OCI-LY1 (cell line): ENCODE measurements around the gene MESP1.
A peak's percentile ranks its signal among the peaks of the same experiment; 100 is the strongest.

Experiments used
- H2AFZ ChIP-seq: fragments of 200-600 bp; sonication (generic), shearing (Covaris generic); 2 replicates; pipeline ENCODE4 v1.6.0; 2014; ENCODE audit warnings: antibody characterized with exemption, mild to moderate bottlenecking, low read length
- H3F3A ChIP-seq: fragments of 200-600 bp; sonication (generic), shearing (Covaris generic); 2 replicates; pipeline ENCODE4 v1.6.0; 2014; ENCODE audit warnings: mild to moderate bottlenecking, antibody characterized with exemption, low read length, moderate library complexity; ENCODE audit not compliant: insufficient read depth
- H3K27ac ChIP-seq: fragments of 200-600 bp; sonication (generic); 2 replicates; pipeline ENCODE4 v1.5.1; 2014; ENCODE audit warnings: low read length, mixed run types, mild to moderate bottlenecking, low read depth; ENCODE audit not compliant: poor library complexity, severe bottlenecking
- H3K27me3 ChIP-seq: fragments of 200-600 bp; sonication (generic); 2 replicates; pipeline ENCODE4 v1.6.0; 2014; ENCODE audit warnings: antibody characterized with exemption, mild to moderate bottlenecking, low read length, moderate library complexity; ENCODE audit not compliant: insufficient read depth
- H3K36me3 ChIP-seq: fragments of 200-600 bp; sonication (generic); 2 replicates; pipeline ENCODE4 v1.6.1; 2014; ENCODE audit warnings: mild to moderate bottlenecking, antibody characterized with exemption, low read length, moderate library complexity, mixed read lengths; ENCODE audit not compliant: insufficient read depth
- H3K4me1 ChIP-seq: fragments of 200-600 bp; sonication (generic); 2 replicates; pipeline ENCODE4 v1.5.1; 2014; ENCODE audit warnings: mild to moderate bottlenecking, low read length, moderate library complexity; ENCODE audit not compliant: insufficient read depth, severe bottlenecking
- H3K4me2 ChIP-seq: fragments of 200-600 bp; sonication (generic), shearing (Covaris generic); 2 replicates; pipeline ENCODE4 v1.6.1; 2014; ENCODE audit warnings: low read length
- H3K4me3 ChIP-seq: fragments of 200-600 bp; sonication (generic); 2 replicates; pipeline ENCODE4 v1.5.1; 2014; ENCODE audit warnings: low read length, low read depth, mild to moderate bottlenecking, mixed read lengths; ENCODE audit not compliant: poor library complexity, severe bottlenecking
- H3K79me2 ChIP-seq: fragments of 200-600 bp; shearing (Covaris generic); 2 replicates; pipeline ENCODE4 v1.6.1; 2016; ENCODE audit warnings: mixed run types, low read length, mixed read lengths; ENCODE audit not compliant: insufficient read depth
- H3K9ac ChIP-seq: fragments of 200-600 bp; sonication (generic), shearing (Covaris generic); 2 replicates; pipeline ENCODE4 v1.6.1; 2014; ENCODE audit warnings: mild to moderate bottlenecking, low read length, mixed read lengths
- H3K9me2 ChIP-seq: fragments of 200-600 bp; sonication (generic), shearing (Covaris generic); 2 replicates; pipeline ENCODE4 v1.6.1; 2014; ENCODE audit warnings: low read depth, mild to moderate bottlenecking, low read length, mixed read lengths
- H3K9me3 ChIP-seq: fragments of 200-600 bp; shearing (Covaris generic); 2 replicates; pipeline ENCODE4 v1.6.1; 2014; ENCODE audit warnings: low read length, mixed read lengths
- H4K20me1 ChIP-seq: fragments of 200-600 bp; sonication (generic), shearing (Covaris generic); 2 replicates; pipeline ENCODE4 v1.6.0; 2016; ENCODE audit warnings: mild to moderate bottlenecking, low read length; ENCODE audit not compliant: insufficient read depth
- EZH2 ChIP-seq: fragments of 200-600 bp; sonication (generic), shearing (Covaris generic); IDR thresholded peaks from 2 replicates; pipeline ENCODE4 v1.8.0; 2017; ENCODE audit warnings: borderline replicate concordance, mixed run types, mild to moderate bottlenecking, antibody characterized with exemption, low read length, moderate library complexity, mixed read lengths
- TF ChIP-seq, protein P1 (sequence below): fragments of 200-600 bp; sonication (generic), shearing (Covaris generic); IDR thresholded peaks from 2 replicates; pipeline ENCODE4 v1.5.1; 2017; ENCODE audit warnings: mild to moderate bottlenecking, antibody characterized with exemption, low read length, moderate library complexity, mixed read lengths

MESP1 gene

DNA sequence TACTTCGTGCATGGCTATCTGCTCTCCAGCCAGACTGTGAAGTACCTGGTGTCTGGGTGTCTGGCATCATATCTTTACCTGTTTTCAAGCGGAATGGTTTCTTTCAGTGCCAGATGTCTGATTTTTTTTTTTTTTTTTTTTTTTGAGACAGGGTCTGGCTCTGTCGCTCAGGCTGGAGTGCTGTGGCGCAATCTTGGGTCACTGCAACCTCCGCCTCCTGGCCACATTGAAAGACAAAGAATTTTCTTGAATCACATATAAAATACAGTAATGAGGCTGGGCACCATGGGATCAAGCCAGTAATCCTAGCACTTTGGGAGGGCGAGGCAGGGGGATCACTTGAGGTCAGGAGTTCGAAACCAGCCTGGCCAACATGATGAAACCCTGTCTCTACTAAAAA lies 2.8 kb upstream of the MESP1 start:
- Histone ChIP-seq H3F3A (no peaks in the 10 kb centered on the region), H3K9me3 (no peaks in the 10 kb centered on the region), H2AFZ (no peak overlapping the region), H3K4me2 (no peak overlapping the region), H3K4me1 (peaks cover 13% of the 10 kb centered on the region), H3K9ac (no peak overlapping the region), H3K27me3 (peaks cover 5% of the 10 kb centered on the region; the same call in 1 of the 2 replicates), H3K9me2 (no peaks in the 10 kb centered on the region), H3K79me2 (no peaks in the 10 kb centered on the region), H3K36me3 (no peaks in the 10 kb centered on the region), H3K27ac (no peak overlapping the region), H3K4me3 (no peak overlapping the region), H4K20me1 (no peaks in the 10 kb centered on the region)
- TF ChIP-seq, protein P1, sequence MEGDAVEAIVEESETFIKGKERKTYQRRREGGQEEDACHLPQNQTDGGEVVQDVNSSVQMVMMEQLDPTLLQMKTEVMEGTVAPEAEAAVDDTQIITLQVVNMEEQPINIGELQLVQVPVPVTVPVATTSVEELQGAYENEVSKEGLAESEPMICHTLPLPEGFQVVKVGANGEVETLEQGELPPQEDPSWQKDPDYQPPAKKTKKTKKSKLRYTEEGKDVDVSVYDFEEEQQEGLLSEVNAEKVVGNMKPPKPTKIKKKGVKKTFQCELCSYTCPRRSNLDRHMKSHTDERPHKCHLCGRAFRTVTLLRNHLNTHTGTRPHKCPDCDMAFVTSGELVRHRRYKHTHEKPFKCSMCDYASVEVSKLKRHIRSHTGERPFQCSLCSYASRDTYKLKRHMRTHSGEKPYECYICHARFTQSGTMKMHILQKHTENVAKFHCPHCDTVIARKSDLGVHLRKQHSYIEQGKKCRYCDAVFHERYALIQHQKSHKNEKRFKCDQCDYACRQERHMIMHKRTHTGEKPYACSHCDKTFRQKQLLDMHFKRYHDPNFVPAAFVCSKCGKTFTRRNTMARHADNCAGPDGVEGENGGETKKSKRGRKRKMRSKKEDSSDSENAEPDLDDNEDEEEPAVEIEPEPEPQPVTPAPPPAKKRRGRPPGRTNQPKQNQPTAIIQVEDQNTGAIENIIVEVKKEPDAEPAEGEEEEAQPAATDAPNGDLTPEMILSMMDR = no peak
- no peak for TF ChIP-seq EZH2

DNA sequence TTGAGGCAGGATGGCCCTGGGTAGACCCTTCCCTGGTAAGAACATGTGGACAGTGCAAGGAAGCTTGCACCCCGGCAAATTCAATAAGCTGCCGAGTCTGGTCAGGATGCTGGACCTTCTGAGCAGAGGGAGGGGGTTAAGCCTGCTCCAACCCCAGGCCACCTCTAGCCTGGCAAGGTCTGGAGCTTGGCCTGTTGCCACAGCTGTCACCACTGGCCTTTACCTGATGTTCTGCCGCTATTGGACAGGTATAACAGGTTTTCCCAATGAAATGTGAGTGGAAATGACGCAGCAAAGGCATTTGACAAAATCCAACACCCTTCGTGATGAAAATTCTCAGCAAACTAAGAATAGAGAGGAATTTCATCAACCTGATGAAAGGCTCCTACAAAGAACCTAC lies 699 bp upstream of the MESP1 start:
- Histone ChIP-seq H3K4me3 (no peak overlapping the region), H3K27ac (no peak overlapping the region), H3K9ac (no peak overlapping the region), H3K79me2 (no peaks in the 10 kb centered on the region), H2AFZ (no peak overlapping the region), H3K4me1 (peaks cover 13% of the 10 kb centered on the region), H3K4me2 (no peak overlapping the region), H3K36me3 (no peaks in the 10 kb centered on the region), H3K9me2 (no peaks in the 10 kb centered on the region), H4K20me1 (no peaks in the 10 kb centered on the region), H3F3A (no peaks in the 10 kb centered on the region), H3K9me3 (no peaks in the 10 kb centered on the region), H3K27me3 (no peaks in the 10 kb centered on the region)
- TF ChIP-seq, protein P1 = no peak
- no peak for TF ChIP-seq EZH2

DNA sequence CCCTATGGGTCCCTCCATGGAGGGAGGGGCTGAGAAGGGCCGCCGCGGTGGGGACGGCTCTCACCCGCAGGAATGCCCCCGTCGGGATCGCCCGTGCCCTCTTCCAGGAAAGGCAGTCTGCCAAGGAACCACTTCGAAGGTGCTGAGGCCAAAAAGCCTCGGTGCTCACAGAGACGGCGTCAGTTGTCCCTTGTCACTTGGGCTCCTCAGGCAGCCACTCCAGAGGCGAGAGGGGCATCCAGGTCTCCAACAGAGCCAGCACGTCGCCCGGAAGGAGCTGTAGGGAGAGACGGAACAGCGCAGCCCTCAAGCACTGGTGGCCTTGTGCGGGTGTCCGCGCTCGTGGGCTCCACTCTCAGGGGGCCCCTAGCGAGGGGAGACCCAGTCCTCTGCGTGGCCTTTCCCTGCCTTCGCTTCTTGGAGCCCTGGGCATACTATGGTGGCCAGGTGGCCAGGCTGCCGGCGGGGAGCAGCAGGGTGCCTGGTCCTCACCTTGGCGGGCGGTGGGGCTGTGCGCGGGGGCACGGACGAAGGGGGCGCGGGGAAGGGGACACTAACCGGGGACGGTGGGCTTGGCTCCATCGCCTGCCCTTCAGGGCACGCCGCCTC lies 994 bp downstream of the MESP1 start:
- H3K9me3 ChIP-seq = no peaks in the 10 kb centered on the region
- peak overlapping the region; percentile 70; the same call in 1 of the 2 replicates for H3K9ac ChIP-seq
- H3K36me3 ChIP-seq = no peaks in the 10 kb centered on the region
- no peak overlapping the region for H2AFZ ChIP-seq
- no peaks in the 10 kb centered on the region for H3K79me2 ChIP-seq
- no peaks in the 10 kb centered on the region; the same call in 1 of the 2 replicates for H3K27me3 ChIP-seq
- H3K9me2 ChIP-seq = no peaks in the 10 kb centered on the region
- no peak overlapping the region for H3K27ac ChIP-seq
- no peaks in the 10 kb centered on the region for H4K20me1 ChIP-seq
- peak overlapping the region; percentile 70 for H3K4me3 ChIP-seq
- no peaks in the 10 kb centered on the region for H3F3A ChIP-seq
- peaks cover 13% of the 10 kb centered on the region for H3K4me1 ChIP-seq
- no peak for TF ChIP-seq EZH2
- TF ChIP-seq, protein P1 = no peak
- peak overlapping the region; percentile 93 for H3K4me2 ChIP-seq
